ENCODE measurements around the gene ARMC2.

Gene ARMC2

GRCh38 chr6:108998485-108998884 lies 150.3 kb downstream of the ARMC2 start:
- H3K4me3 ChIP-seq (ENCODE audit: low read depth, low read length) = no peak overlapping the region
- DNase-seq (ENCODE audit: low read depth) = no peak
- TF ChIP-seq POLR2A (IDR thresholded peaks at IDR 0.05; ENCODE audit: extremely low read depth, insufficient read length) (no peak), MYC (IDR thresholded peaks at IDR 0.05; ENCODE audit: low read depth, low read length) (no peak), CTCF (IDR thresholded peaks at IDR 0.05; ENCODE audit: low read depth, low read length) (no peak), MAX (IDR thresholded peaks at IDR 0.05; ENCODE audit: low read depth, low read length) (no peak)

GRCh38 chr6:108999428-108999827 lies 151.2 kb downstream of the ARMC2 start:
- DNase-seq (ENCODE audit: low read depth) = no peak
- TF ChIP-seq MAX (IDR thresholded peaks at IDR 0.05; ENCODE audit: low read depth, low read length) (no peak), POLR2A (IDR thresholded peaks at IDR 0.05; ENCODE audit: extremely low read depth, insufficient read length) (no peak)
- no peak overlapping the region for H3K4me3 ChIP-seq (ENCODE audit: low read depth, low read length)

- DNase-seq (ENCODE audit: low read depth) = no peak
Measured at GRCh38 chr6:109000289-109000688, 152.1 kb downstream of the ARMC2 start.

GRCh38 chr6:109001291-109001894 lies 153.2 kb downstream of the ARMC2 start:
- TF ChIP-seq MYC (IDR thresholded peaks at IDR 0.05; ENCODE audit: low read depth, low read length) (no peak), POLR2A (IDR thresholded peaks at IDR 0.05; ENCODE audit: extremely low read depth, insufficient read length) (no peak)
- no peak overlapping the region for H3K4me3 ChIP-seq (ENCODE audit: low read depth, low read length)
- no peak for DNase-seq (ENCODE audit: low read depth)

More at GRCh38 chr6:109000289-109000688, 152.1 kb downstream of the ARMC2 start:
- TF ChIP-seq CTCF (IDR thresholded peaks at IDR 0.05; ENCODE audit: low read depth, low read length) (no peak), MYC (IDR thresholded peaks at IDR 0.05; ENCODE audit: low read depth, low read length) (no peak), MAX (IDR thresholded peaks at IDR 0.05; ENCODE audit: low read depth, low read length) (no peak), POLR2A (IDR thresholded peaks at IDR 0.05; ENCODE audit: extremely low read depth, insufficient read length) (no peak)
- no peak overlapping the region for H3K4me3 ChIP-seq (ENCODE audit: low read depth, low read length)

GRCh38 chr6:109002051-109002697 lies 154.0 kb downstream of the ARMC2 start:
- no peak overlapping the region for H3K4me3 ChIP-seq (ENCODE audit: low read depth, low read length)
- no peak for DNase-seq (ENCODE audit: low read depth)
- TF ChIP-seq MYC (IDR thresholded peaks at IDR 0.05; ENCODE audit: low read depth, low read length) = no peak
- no peak for TF ChIP-seq MAX (IDR thresholded peaks at IDR 0.05; ENCODE audit: low read depth, low read length)
- TF ChIP-seq CTCF (IDR thresholded peaks at IDR 0.05; ENCODE audit: low read depth, low read length) = no peak
- TF ChIP-seq POLR2A (IDR thresholded peaks at IDR 0.05; ENCODE audit: extremely low read depth, insufficient read length) = no peak

GRCh38 chr6:109002882-109003281 lies 154.7 kb downstream of the ARMC2 start:
- H3K4me3 ChIP-seq (ENCODE audit: low read depth, low read length) = no peak overlapping the region
- no peak for DNase-seq (ENCODE audit: low read depth)
- TF ChIP-seq MYC (IDR thresholded peaks at IDR 0.05; ENCODE audit: low read depth, low read length) (no peak), POLR2A (IDR thresholded peaks at IDR 0.05; ENCODE audit: extremely low read depth, insufficient read length) (no peak), CTCF (IDR thresholded peaks at IDR 0.05; ENCODE audit: low read depth, low read length) (no peak), MAX (IDR thresholded peaks at IDR 0.05; ENCODE audit: low read depth, low read length) (no peak)
